KG1 (cell line): ENCODE measurements around the gene NHERF2.

Experiments
- DNase-seq: peaks from one replicate; lab custom pipeline; 2025; lab: John Stamatoyannopoulos, UW

NHERF2 gene

GRCh38 chr16:2082983-2083364 lies 56.3 kb downstream of the NHERF2 start:
- DNase-seq = no peak

GRCh38 chr16:2083409-2083808 lies 56.7 kb downstream of the NHERF2 start:
- DNase-seq = no peak

GRCh38 chr16:2083876-2084780 lies 57.4 kb downstream of the NHERF2 start:
- no peak for DNase-seq

GRCh38 chr16:2084895-2085625 lies 58.4 kb downstream of the NHERF2 start:
- DNase-seq = no peak

GRCh38 chr16:2085669-2086068 lies 59.0 kb downstream of the NHERF2 start:
- no peak for DNase-seq

GRCh38 chr16:2086106-2086742 lies 59.5 kb downstream of the NHERF2 start:
- DNase-seq = no peak

- no peak for DNase-seq
These were observed 60.4 kb downstream of the NHERF2 start for GRCh38 chr16:2086812-2087747.

GRCh38 chr16:2087748-2088631 lies 61.3 kb downstream of the NHERF2 start:
- no peak for DNase-seq
